H9 (cell line): ENCODE measurements around the gene CHRNA4. TPM values are rescaled to one million over a fixed set of nuclear protein-coding genes. Genes with fewer than 3 reads are reported as not detected.

ENCODE experiments used
- DNase-seq: peaks from one replicate; pipeline ENCODE4 v3.0.0-alpha.2; 2017
- H2AFZ ChIP-seq: one replicate; pipeline ENCODE4 v1.6.1; 2013; ENCODE audit warnings: mild to moderate bottlenecking, low read length, control low read depth, moderate library complexity
- H2AK5ac ChIP-seq: 2 replicates; pipeline ENCODE4 v1.6.1; 2013; ENCODE audit warnings: low read length, control low read depth, mixed read lengths; ENCODE audit not compliant: insufficient read length
- H2BK120ac ChIP-seq: one replicate; pipeline ENCODE4 v1.6.1; 2013; ENCODE audit warnings: low read depth, mild to moderate bottlenecking, low read length, control low read depth, inconsistent platforms; ENCODE audit not compliant: poor library complexity, severe bottlenecking
- H2BK12ac ChIP-seq: 2 replicates; pipeline ENCODE4 v1.6.1; 2013; ENCODE audit warnings: low read length, control low read depth, mixed read lengths, low read depth; ENCODE audit not compliant: insufficient read length
- H2BK15ac ChIP-seq: 2 replicates; pipeline ENCODE4 v1.6.1; 2013; ENCODE audit warnings: low read depth, low read length, control low read depth
- H2BK20ac ChIP-seq: one replicate; pipeline ENCODE4 v1.6.1; 2013; ENCODE audit warnings: low read depth, mild to moderate bottlenecking, low read length, control low read depth, inconsistent platforms; ENCODE audit not compliant: poor library complexity, severe bottlenecking
- H2BK5ac ChIP-seq: 2 replicates; pipeline ENCODE4 v1.6.1; 2013; ENCODE audit warnings: low read length, control low read depth, mixed read lengths; ENCODE audit not compliant: insufficient read length
- H3K14ac ChIP-seq: 2 replicates; pipeline ENCODE4 v1.6.1; 2013; ENCODE audit warnings: low read length, control low read depth; ENCODE audit not compliant: insufficient read depth
- H3K18ac ChIP-seq: 2 replicates; pipeline ENCODE4 v1.6.1; 2013; ENCODE audit warnings: low read depth, mild to moderate bottlenecking, mixed read lengths, low read length, control low read depth; ENCODE audit not compliant: insufficient read length
- H3K23ac ChIP-seq: 2 replicates; pipeline ENCODE4 v1.6.1; 2013; ENCODE audit warnings: low read length, control low read depth, mixed read lengths, low read depth; ENCODE audit not compliant: insufficient read length
- H3K23me2 ChIP-seq: 2 replicates; pipeline ENCODE4 v1.6.1; 2013; ENCODE audit warnings: low read depth, mild to moderate bottlenecking, mixed read lengths, low read length, control low read depth; ENCODE audit not compliant: insufficient read length, poor library complexity, severe bottlenecking
- H3K27ac ChIP-seq: 2 replicates; pipeline ENCODE4 v1.5.1; 2013; ENCODE audit warnings: low read length, control low read depth, mixed read lengths, low read depth; ENCODE audit not compliant: insufficient read length
- H3K27me3 ChIP-seq: 2 replicates; pipeline ENCODE4 v1.6.1; 2013; ENCODE audit warnings: low read length, control low read depth, inconsistent platforms; ENCODE audit not compliant: insufficient read depth
- H3K4ac ChIP-seq: 2 replicates; pipeline ENCODE4 v1.6.1; 2013; ENCODE audit warnings: low read depth, mild to moderate bottlenecking, control low read depth, inconsistent platforms, low read length, moderate library complexity
- H3K4me1 ChIP-seq: 2 replicates; pipeline ENCODE4 v1.6.1; 2013; ENCODE audit warnings: low read length, control low read depth, inconsistent platforms; ENCODE audit not compliant: insufficient read depth
- H3K4me2 ChIP-seq: 2 replicates; pipeline ENCODE4 v1.6.1; 2013; ENCODE audit warnings: low read length, control low read depth, mixed read lengths; ENCODE audit not compliant: insufficient read length, insufficient read depth
- H3K56ac ChIP-seq: 2 replicates; pipeline ENCODE4 v1.6.1; 2013; ENCODE audit warnings: low read depth, mild to moderate bottlenecking, mixed read lengths, low read length, control low read depth; ENCODE audit not compliant: insufficient read length
- H3K79me1 ChIP-seq: 2 replicates; pipeline ENCODE4 v1.6.1; 2013; ENCODE audit warnings: low read depth, mild to moderate bottlenecking, moderate library complexity, low read length, control low read depth, inconsistent platforms; ENCODE audit not compliant: insufficient read depth, poor library complexity, severe bottlenecking
- H3K79me2 ChIP-seq: 2 replicates; pipeline ENCODE4 v1.6.1; 2013; ENCODE audit warnings: low read length, control low read depth, inconsistent platforms; ENCODE audit not compliant: insufficient read depth
- H3K9ac ChIP-seq: 2 replicates; pipeline ENCODE4 v1.6.1; 2013; ENCODE audit warnings: low read length, control low read depth, mixed read lengths; ENCODE audit not compliant: insufficient read length; ENCODE audit errors: extremely low read depth
- H3K9me3 ChIP-seq: one replicate; pipeline ENCODE4 v1.6.1; 2013; ENCODE audit warnings: low read depth, low read length, inconsistent platforms; ENCODE audit not compliant: control insufficient read depth
- H3T11ph ChIP-seq: one replicate; pipeline ENCODE4 v1.6.1; 2013; ENCODE audit warnings: mild to moderate bottlenecking, low read length, control low read depth, inconsistent platforms
- H4K20me1 ChIP-seq: one replicate; pipeline ENCODE4 v1.6.1; 2013; ENCODE audit not compliant: control insufficient read depth, insufficient read length, insufficient read depth
- H4K5ac ChIP-seq: 2 replicates; pipeline ENCODE4 v1.6.1; 2013; ENCODE audit warnings: low read depth, mild to moderate bottlenecking, mixed read lengths, low read length, control low read depth; ENCODE audit not compliant: insufficient read length
- H4K8ac ChIP-seq: replicated peaks from 2 replicates; pipeline ENCODE4 v1.6.1; 2013; ENCODE audit warnings: low read length, control low read depth, mixed read lengths, low read depth; ENCODE audit not compliant: insufficient read length
- H4K91ac ChIP-seq: 2 replicates; pipeline ENCODE4 v1.6.1; 2013; ENCODE audit warnings: low read depth, mild to moderate bottlenecking, moderate library complexity, mixed read lengths, low read length, control low read depth; ENCODE audit not compliant: insufficient read length
- H3K27ac Mint-ChIP-seq, 3 experiments: 2 replicates in 2 of 3; 3 replicates in 1 of 3; pipeline ENCODE4 v1.8.0; 2020 to 2021; ENCODE audit warnings: mixed read lengths in 3 of 3, mild to moderate bottlenecking in 1 of 3, moderate library complexity in 1 of 3
- H3K27me3 Mint-ChIP-seq: 2 replicates; pipeline ENCODE4 v1.8.0; 2021; ENCODE audit warnings: low read depth, mild to moderate bottlenecking, moderate library complexity, mixed read lengths
- H3K36me3 Mint-ChIP-seq, 3 experiments: 2 replicates in 2 of 3; 3 replicates in 1 of 3; pipeline ENCODE4 v1.8.0; 2020 to 2021; ENCODE audit warnings: low read depth in 3 of 3, mixed read lengths in 3 of 3; ENCODE audit not compliant: insufficient read depth in 1 of 3
- H3K4me1 Mint-ChIP-seq, 2 experiments: 2 replicates each; pipeline ENCODE4 v1.8.0; 2020; ENCODE audit warnings: mixed read lengths in 2 of 2
- H3K4me3 Mint-ChIP-seq, 2 experiments: 2 replicates in 1 of 2; 3 replicates in 1 of 2; pipeline ENCODE4 v1.8.0; 2020 to 2021; ENCODE audit warnings: mild to moderate bottlenecking in 2 of 2, mixed read lengths in 2 of 2, moderate library complexity in 1 of 2
- H3K9me3 Mint-ChIP-seq, 2 experiments: 2 replicates in 1 of 2; 3 replicates in 1 of 2; pipeline ENCODE4 v1.8.0; 2020; ENCODE audit warnings: mild to moderate bottlenecking in 2 of 2, mixed read lengths in 2 of 2, moderate library complexity in 1 of 2
- WGBS: extraction: QIAGEN DNeasy Blood & Tissue Kit; methylation state at CpG from one replicate; pipeline ENCODE4 v1.1.7; 2013; ENCODE audit warnings: missing lambda C conversion rate, low lambda C conversion rate, mixed read lengths; ENCODE audit not compliant: insufficient read length; ENCODE audit errors: extremely low coverage; 5-methylcytosine and 5-hydroxymethylcytosine counted together
- total RNA-seq: library from RNA; stranded (reverse); gene quantifications from 2 replicates; pipeline ENCODE4 v1.2.1, GENCODE V29; 2021
- TF ChIP-seq, protein P1 (sequence below): fragments of 200-600 bp; sonication (generic); conservative IDR thresholded peaks from 3 replicates; pipeline ENCODE4 v1.8.0; 2021; ENCODE audit warnings: antibody characterized with exemption, mild to moderate bottlenecking

CHRNA4 gene
- total RNA-seq, 1 experiment from 2014 or later, result 2.5 TPM

DNA sequence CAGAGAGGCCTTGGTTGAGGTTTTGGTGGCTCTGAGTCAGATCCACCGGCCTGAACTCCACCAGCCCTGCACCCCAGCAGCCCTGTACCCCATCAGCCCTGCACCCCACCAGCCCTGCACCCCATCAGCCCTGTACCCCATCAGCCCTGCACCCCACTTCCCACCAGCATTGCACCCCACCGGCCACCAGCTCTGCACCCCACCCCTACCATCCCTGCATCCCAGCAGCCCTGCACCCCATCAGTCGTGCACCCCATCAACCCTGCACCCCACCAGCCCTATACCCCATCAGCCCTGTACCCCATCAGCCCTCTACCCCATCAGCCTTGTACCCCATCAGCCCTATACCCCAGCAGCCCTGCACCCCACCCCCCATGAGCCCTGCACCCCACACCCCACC is 14.3 kb upstream of the CHRNA4 start:
- Histone ChIP-seq H3K23ac (no peak overlapping the region), H2AFZ (no peak overlapping the region), H3K4me2 (no peak overlapping the region), H3K79me2 (no peaks in the 10 kb centered on the region), H4K91ac (no peak overlapping the region), H2BK20ac (no peak overlapping the region), H2AK5ac (no peak overlapping the region), H4K8ac (no peak overlapping the region), H3K18ac (no peak overlapping the region), H2BK120ac (no peak overlapping the region), H3K27me3 (no peaks in the 10 kb centered on the region), H3K9ac (no peak overlapping the region), H2BK12ac (no peak overlapping the region), H3K23me2 (no peaks in the 10 kb centered on the region), H3K9me3 (no peaks in the 10 kb centered on the region), H2BK5ac (no peak overlapping the region), H3K79me1 (no peaks in the 10 kb centered on the region), H2BK15ac (no peak overlapping the region), H3K56ac (no peak overlapping the region), H4K5ac (no peak overlapping the region), H3T11ph (no peak overlapping the region), H3K4ac (no peak overlapping the region), H3K27ac (no peak overlapping the region), H4K20me1 (no peaks in the 10 kb centered on the region), H3K4me1 (peaks cover 4% of the 10 kb centered on the region; the same call in 1 of the 2 replicates), H3K14ac (no peak overlapping the region)
- no peak overlapping the region for H3K4me3 Mint-ChIP-seq
- TF ChIP-seq, protein P1, sequence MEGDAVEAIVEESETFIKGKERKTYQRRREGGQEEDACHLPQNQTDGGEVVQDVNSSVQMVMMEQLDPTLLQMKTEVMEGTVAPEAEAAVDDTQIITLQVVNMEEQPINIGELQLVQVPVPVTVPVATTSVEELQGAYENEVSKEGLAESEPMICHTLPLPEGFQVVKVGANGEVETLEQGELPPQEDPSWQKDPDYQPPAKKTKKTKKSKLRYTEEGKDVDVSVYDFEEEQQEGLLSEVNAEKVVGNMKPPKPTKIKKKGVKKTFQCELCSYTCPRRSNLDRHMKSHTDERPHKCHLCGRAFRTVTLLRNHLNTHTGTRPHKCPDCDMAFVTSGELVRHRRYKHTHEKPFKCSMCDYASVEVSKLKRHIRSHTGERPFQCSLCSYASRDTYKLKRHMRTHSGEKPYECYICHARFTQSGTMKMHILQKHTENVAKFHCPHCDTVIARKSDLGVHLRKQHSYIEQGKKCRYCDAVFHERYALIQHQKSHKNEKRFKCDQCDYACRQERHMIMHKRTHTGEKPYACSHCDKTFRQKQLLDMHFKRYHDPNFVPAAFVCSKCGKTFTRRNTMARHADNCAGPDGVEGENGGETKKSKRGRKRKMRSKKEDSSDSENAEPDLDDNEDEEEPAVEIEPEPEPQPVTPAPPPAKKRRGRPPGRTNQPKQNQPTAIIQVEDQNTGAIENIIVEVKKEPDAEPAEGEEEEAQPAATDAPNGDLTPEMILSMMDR, result no peak
- H3K36me3 Mint-ChIP-seq, result no peaks in the 10 kb centered on the region
- no peaks in the 10 kb centered on the region; the same call in none of the 2 replicates for H3K27me3 Mint-ChIP-seq
- H3K4me1 Mint-ChIP-seq, result peaks cover 18 to 37% of the 10 kb centered on the region in 2 experiments
- H3K9me3 Mint-ChIP-seq, result peaks cover 0 to 5% of the 10 kb centered on the region in 2 experiments; a peak in 1 of 5 replicates
- no peak for DNase-seq
- no CpG with 5 or more reads among the region's 3 CpGs for WGBS
- H3K27ac Mint-ChIP-seq, result no peak overlapping the region
